OCI-LY7 (cell line): ENCODE results near the gene IL15.

Experiments
- CTCF ChIP-seq: fragments of 200-600 bp; sonication (generic); conservative IDR thresholded peaks from 2 replicates; pipeline ENCODE4 v1.5.1; 2014; ENCODE audit warnings: mild to moderate bottlenecking, antibody characterized with exemption, low read length, moderate library complexity, mixed read lengths
- EZH2phosphoT487 ChIP-seq: fragments of 200-600 bp; sonication (generic); IDR thresholded peaks from 2 replicates; pipeline ENCODE4 v1.6.1; 2018; ENCODE audit warnings: low read depth, borderline replicate concordance, mild to moderate bottlenecking, mixed run types, antibody characterized with exemption, low read length, moderate library complexity, mixed read lengths

- TF ChIP-seq CTCF: no peak
- TF ChIP-seq EZH2phosphoT487: no peak
Observed at GRCh38 chr4:141692081-141692480, 55.7 kb downstream of the IL15 start.
